Measurements from ENCODE around the gene DDX39A.

GRCh38 chr19:14411161-14411937 is 7.8 kb downstream of the DDX39A start:
- TF ChIP-seq CTCF (IDR thresholded peaks at IDR 0.05; ENCODE audit: poor library complexity, severe bottlenecking): no peak
- TF ChIP-seq EZH2 (IDR thresholded peaks at IDR 0.05; ENCODE audit: borderline replicate concordance, insufficient read depth, low read length, poor library complexity, severe bottlenecking): no peak
- no peak for TF ChIP-seq EP300 (conservative IDR thresholded peaks at IDR 0.05; ENCODE audit: poor library complexity, severe bottlenecking)
- no peak for TF ChIP-seq POLR2AphosphoS5 (IDR thresholded peaks at IDR 0.05)
- no peak for TF ChIP-seq REST (IDR thresholded peaks at IDR 0.05; ENCODE audit: borderline replicate concordance)
- no peak for TF ChIP-seq TAF1 (IDR thresholded peaks at IDR 0.05; ENCODE audit: low read depth)
- no peak for TF ChIP-seq RAD21 (conservative IDR thresholded peaks at IDR 0.05)
- TF ChIP-seq MXI1 (conservative IDR thresholded peaks at IDR 0.05; ENCODE audit: poor library complexity, severe bottlenecking): no peak
- TF ChIP-seq SMC3 (conservative IDR thresholded peaks at IDR 0.05; ENCODE audit: poor library complexity): no peak
